ENCODE measurements around the gene ITPA. TPM values are rescaled to one million over a fixed set of nuclear protein-coding genes. Genes with fewer than 3 reads are reported as not detected.
A peak's percentile ranks its signal among the peaks of the same experiment; 100 is the strongest.

Gene ITPA
- total and polyA plus RNA-seq, 2 of the 13 experiments (the other 11 are each of a cell fraction or from before 2014, with no cell fraction given) = 60.1 to 103 TPM

- Histone ChIP-seq H3K9me3 (ENCODE audit: low read length) (no peaks in the 10 kb centered on the region), H3K4me3 (replicated peaks in 1 of 3; ENCODE audit: insufficient read depth in 1 of 3, low read depth in 2 of 3, low read length in 3 of 3) (no peak overlapping the region), H3K27ac (ENCODE audit: extremely low read length, insufficient read depth, low read length) (no peak overlapping the region), H3K9ac (ENCODE audit: insufficient read depth, low read depth, low read length) (no peak overlapping the region), H3K4me1 (ENCODE audit: insufficient read depth, low read length) (peaks cover 57% of the 10 kb centered on the region), H3K27me3 (ENCODE audit: control insufficient read depth in 1 of 2, insufficient read depth in 2 of 2, low read length in 2 of 2) (peaks cover 0 to 18% of the 10 kb centered on the region in 2 experiments; a peak in 2 of 5 replicates), H3K79me2 (ENCODE audit: insufficient read depth, low read length) (no peaks in the 10 kb centered on the region), H3K4me2 (ENCODE audit: low read depth, low read length) (no peak overlapping the region), H3K36me3 (replicated peaks in 1 of 2; ENCODE audit: control insufficient read depth in 1 of 2, insufficient read depth in 2 of 2, low read length in 2 of 2) (peaks cover 0 to 5% of the 10 kb centered on the region in 2 experiments; a peak in 3 of 5 replicates), H4K20me1 (ENCODE audit: insufficient read depth, low read length) (no peaks in the 10 kb centered on the region), H2AFZ (ENCODE audit: low read length) (no peak overlapping the region)
- WGBS (ENCODE audit: low lambda C conversion rate) = 90% methylated on average over 25 of the region's 25 CpGs
- ATAC-seq (no peak), FAIRE-seq (no peak), DNase-seq (ENCODE audit: low spot score) (no peak)
- TF ChIP-seq PITX1 (CRISPR knock-in tag; IDR thresholded peaks at IDR 0.05) (0 out of 2 replicates have a peak, but pooled peaks have one; percentile 23), ZNF687 (CRISPR knock-in tag; IDR thresholded peaks at IDR 0.05) (0 out of 2 replicates have a peak, but pooled peaks have one; percentile 1), KMT2A (CRISPR knock-in tag; IDR thresholded peaks at IDR 0.05) (no peak)
- intact Hi-C loops (cut with micrococcal nuclease; ENCODE audit: unreplicated experiment) = no loop called here
- in situ Hi-C loops (cut with HindIII; ENCODE audit: extremely low pct_ligation_motif_present, low pct_unique_long_range_greater_than_20kb) = no loop called here
- POLR2A ChIA-PET = interaction anchor here (1.0 kb wide), 1 partner anchor 9 kb away, joined by 3 read pairs; no protein-coding TSS in a partner anchor
- CTCF ChIA-PET (ENCODE audit: low intra/inter-chr PET ratio, low total read pairs) = no interaction called here
- BruUV-seq (replicated peaks) = no TSS peak
Measured at GRCh38 chr20:3233991-3234498, 24.7 kb downstream of the ITPA start.

Data from HepG2 (cell line).